Nephron progenitor cell (in vitro differentiated cells): ENCODE measurements around the gene DZIP1.
A peak's percentile ranks its signal among the peaks of the same experiment; 100 is the strongest.

Experiments
- DNase-seq: peaks from one replicate; pipeline ENCODE4 v3.0.0; 2021
- H3K27ac Mint-ChIP-seq: 2 replicates; pipeline ENCODE4 v1.8.0; 2021; ENCODE audit warnings: mild to moderate bottlenecking, moderate library complexity, mixed read lengths
- H3K27me3 Mint-ChIP-seq: 2 replicates; pipeline ENCODE4 v1.8.0; 2021; ENCODE audit warnings: mild to moderate bottlenecking, low read depth, mixed read lengths; ENCODE audit not compliant: poor library complexity
- H3K36me3 Mint-ChIP-seq: 2 replicates; pipeline ENCODE4 v1.8.0; 2021; ENCODE audit warnings: low read depth, mixed read lengths
- H3K4me1 Mint-ChIP-seq: 2 replicates; pipeline ENCODE4 v1.8.0; 2021; ENCODE audit warnings: mixed read lengths
- H3K4me3 Mint-ChIP-seq: 2 replicates; pipeline ENCODE4 v1.8.0; 2021; ENCODE audit warnings: mild to moderate bottlenecking, moderate library complexity, mixed read lengths
- H3K9me3 Mint-ChIP-seq: 2 replicates; pipeline ENCODE4 v1.8.0; 2021; ENCODE audit warnings: mild to moderate bottlenecking, moderate library complexity, mixed read lengths
- CTCF ChIP-seq: fragments of 200-600 bp; sonication (generic); IDR thresholded peaks from 2 replicates; pipeline ENCODE4 v1.5.0; 2021; ENCODE audit warnings: antibody characterized with exemption

The DZIP1 gene

GRCh38 chr13:95557013-95557412 lies 87.5 kb downstream of the DZIP1 start:
- no peak for TF ChIP-seq CTCF
- no peak overlapping the region for H3K27ac Mint-ChIP-seq
- H3K9me3 Mint-ChIP-seq = peaks cover 7% of the 10 kb centered on the region
- H3K36me3 Mint-ChIP-seq = no peaks in the 10 kb centered on the region
- peaks cover 47% of the 10 kb centered on the region for H3K27me3 Mint-ChIP-seq
- no peak overlapping the region for H3K4me3 Mint-ChIP-seq
- peaks cover 22% of the 10 kb centered on the region for H3K4me1 Mint-ChIP-seq
- no peak for DNase-seq

GRCh38 chr13:95553581-95554385 lies 90.7 kb downstream of the DZIP1 start:
- DNase-seq = peak; percentile 18
- peak overlapping the region; percentile 77 for H3K4me3 Mint-ChIP-seq

GRCh38 chr13:95552539-95553441 lies 91.7 kb downstream of the DZIP1 start, which contains the start of gene CLDN10:
Gene CLDN10 (plus strand): TSS chr13:95552720. CDS start chr13:95552754, 34 bp downstream.
- no peaks in the 10 kb centered on the region for H3K36me3 Mint-ChIP-seq
- peak; percentile 63 for TF ChIP-seq CTCF
- DNase-seq = peak; percentile 84
- H3K9me3 Mint-ChIP-seq = peaks cover 7% of the 10 kb centered on the region
- H3K4me3 Mint-ChIP-seq = peak within 1 kb of the TSS; percentile 77
- H3K27me3 Mint-ChIP-seq = peaks cover 56% of the 10 kb centered on the region
- no peak within 1 kb of the TSS for H3K27ac Mint-ChIP-seq
- H3K4me1 Mint-ChIP-seq = peaks cover 40% of the 10 kb centered on the region

More at GRCh38 chr13:95553581-95554385, 90.7 kb downstream of the DZIP1 start:
- Mint-ChIP-seq H3K9me3 (peaks cover 7% of the 10 kb centered on the region), H3K27ac (no peak overlapping the region), H3K27me3 (peaks cover 64% of the 10 kb centered on the region), H3K4me1 (peaks cover 40% of the 10 kb centered on the region), H3K36me3 (no peaks in the 10 kb centered on the region)
- no peak for TF ChIP-seq CTCF

- H3K4me3 Mint-ChIP-seq = peak overlapping the region; percentile 71
- H3K4me1 Mint-ChIP-seq = peaks cover 37% of the 10 kb centered on the region
- peaks cover 55% of the 10 kb centered on the region for H3K27me3 Mint-ChIP-seq
- peaks cover 7% of the 10 kb centered on the region for H3K9me3 Mint-ChIP-seq
- no peaks in the 10 kb centered on the region for H3K36me3 Mint-ChIP-seq
- no peak overlapping the region for H3K27ac Mint-ChIP-seq
- no peak for TF ChIP-seq CTCF
- no peak for DNase-seq
Measured at GRCh38 chr13:95552208-95552538, 92.3 kb downstream of the DZIP1 start.

- no peak for DNase-seq
- H3K36me3 Mint-ChIP-seq = no peaks in the 10 kb centered on the region
- H3K4me1 Mint-ChIP-seq = peaks cover 27% of the 10 kb centered on the region
- no peak for TF ChIP-seq CTCF
- H3K27me3 Mint-ChIP-seq = peaks cover 35% of the 10 kb centered on the region
- H3K4me3 Mint-ChIP-seq = no peak overlapping the region
- no peaks in the 10 kb centered on the region for H3K9me3 Mint-ChIP-seq
- no peak overlapping the region for H3K27ac Mint-ChIP-seq
Measured at GRCh38 chr13:95547531-95548167, 96.9 kb downstream of the DZIP1 start.
